ENCODE data around the gene TAAR8.

DNA sequence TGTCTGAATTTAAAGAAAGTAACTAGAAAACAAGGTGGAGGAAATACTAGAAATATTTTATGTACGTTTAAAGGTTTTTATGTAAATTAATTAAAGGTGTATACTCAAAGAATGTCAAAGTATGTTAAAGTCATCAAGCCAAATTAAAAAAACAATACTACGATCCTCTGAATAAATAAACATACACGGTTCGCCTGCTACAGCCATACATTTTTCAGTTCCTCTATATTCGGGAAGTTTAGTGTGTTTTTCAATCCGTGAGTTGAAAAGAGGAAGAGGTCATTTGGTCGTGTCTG, 40.2 kb upstream of the TAAR8 start:
- TF ChIP-seq, protein P1, sequence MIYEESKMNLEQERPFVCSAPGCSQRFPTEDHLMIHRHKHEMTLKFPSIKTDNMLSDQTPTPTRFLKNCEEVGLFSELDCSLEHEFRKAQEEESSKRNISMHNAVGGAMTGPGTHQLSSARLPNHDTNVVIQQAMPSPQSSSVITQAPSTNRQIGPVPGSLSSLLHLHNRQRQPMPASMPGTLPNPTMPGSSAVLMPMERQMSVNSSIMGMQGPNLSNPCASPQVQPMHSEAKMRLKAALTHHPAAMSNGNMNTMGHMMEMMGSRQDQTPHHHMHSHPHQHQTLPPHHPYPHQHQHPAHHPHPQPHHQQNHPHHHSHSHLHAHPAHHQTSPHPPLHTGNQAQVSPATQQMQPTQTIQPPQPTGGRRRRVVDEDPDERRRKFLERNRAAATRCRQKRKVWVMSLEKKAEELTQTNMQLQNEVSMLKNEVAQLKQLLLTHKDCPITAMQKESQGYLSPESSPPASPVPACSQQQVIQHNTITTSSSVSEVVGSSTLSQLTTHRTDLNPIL (CRISPR knock-in tag; IDR thresholded peaks at IDR 0.05; ENCODE audit: low read depth), result no peak
- TF ChIP-seq, protein P2, sequence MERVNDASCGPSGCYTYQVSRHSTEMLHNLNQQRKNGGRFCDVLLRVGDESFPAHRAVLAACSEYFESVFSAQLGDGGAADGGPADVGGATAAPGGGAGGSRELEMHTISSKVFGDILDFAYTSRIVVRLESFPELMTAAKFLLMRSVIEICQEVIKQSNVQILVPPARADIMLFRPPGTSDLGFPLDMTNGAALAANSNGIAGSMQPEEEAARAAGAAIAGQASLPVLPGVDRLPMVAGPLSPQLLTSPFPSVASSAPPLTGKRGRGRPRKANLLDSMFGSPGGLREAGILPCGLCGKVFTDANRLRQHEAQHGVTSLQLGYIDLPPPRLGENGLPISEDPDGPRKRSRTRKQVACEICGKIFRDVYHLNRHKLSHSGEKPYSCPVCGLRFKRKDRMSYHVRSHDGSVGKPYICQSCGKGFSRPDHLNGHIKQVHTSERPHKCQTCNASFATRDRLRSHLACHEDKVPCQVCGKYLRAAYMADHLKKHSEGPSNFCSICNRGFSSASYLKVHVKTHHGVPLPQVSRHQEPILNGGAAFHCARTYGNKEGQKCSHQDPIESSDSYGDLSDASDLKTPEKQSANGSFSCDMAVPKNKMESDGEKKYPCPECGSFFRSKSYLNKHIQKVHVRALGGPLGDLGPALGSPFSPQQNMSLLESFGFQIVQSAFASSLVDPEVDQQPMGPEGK (CRISPR knock-in tag; IDR thresholded peaks at IDR 0.05; ENCODE audit: borderline replicate concordance), result no peak
